ENCODE results near the gene ZNF579. TPM values are rescaled to one million over a fixed set of nuclear protein-coding genes. Genes with fewer than 3 reads are reported as not detected.

ZNF579 gene
- total RNA-seq, 1 donor from 2014 or later = 12.7 TPM

GRCh38 chr19:55609326-55609725, 28.7 kb upstream of the ZNF579 start:
- intact Hi-C loops (cut with DNase I) = no loop called here
- no peaks in the 10 kb centered on the region for H3K27me3 ChIP-seq (ENCODE audit: low read depth)
- no peak for DNase-seq
- H3K36me3 ChIP-seq = peaks cover 34% of the 10 kb centered on the region
- H3K27ac ChIP-seq = no peak overlapping the region
- no peaks in the 10 kb centered on the region for H3K9me3 ChIP-seq
- no peak for TF ChIP-seq CTCF (IDR thresholded peaks at IDR 0.05)
- H3K4me1 ChIP-seq = peaks cover 32% of the 10 kb centered on the region
- H3K4me3 ChIP-seq = no peak overlapping the region
- ATAC-seq = no peak

- H3K9me3 ChIP-seq = no peaks in the 10 kb centered on the region
- no peak for TF ChIP-seq CTCF (IDR thresholded peaks at IDR 0.05)
- no peaks in the 10 kb centered on the region for H3K27me3 ChIP-seq (ENCODE audit: low read depth)
- peak overlapping the region; percentile 83 for H3K4me3 ChIP-seq
- intact Hi-C loops (cut with DNase I) = no loop called here
- peaks cover 34% of the 10 kb centered on the region for H3K4me1 ChIP-seq
- H3K36me3 ChIP-seq = peaks cover 39% of the 10 kb centered on the region
- peak overlapping the region; percentile 92 for H3K27ac ChIP-seq
- DNase-seq = no peak
- ATAC-seq = no peak
These were observed 26.2 kb upstream of the ZNF579 start for GRCh38 chr19:55606817-55607216.

GRCh38 chr19:55606471-55606787, 25.8 kb upstream of the ZNF579 start:
- Histone ChIP-seq H3K27me3 (ENCODE audit: low read depth) (no peaks in the 10 kb centered on the region), H3K36me3 (peaks cover 39% of the 10 kb centered on the region), H3K27ac (peak overlapping the region; percentile 92), H3K4me1 (peaks cover 32% of the 10 kb centered on the region), H3K9me3 (no peaks in the 10 kb centered on the region), H3K4me3 (peak overlapping the region; percentile 83)
- no peak for TF ChIP-seq CTCF (IDR thresholded peaks at IDR 0.05)
- intact Hi-C loops (cut with DNase I) = no loop called here
- DNase-seq (no peak), ATAC-seq (no peak)

GRCh38 chr19:55605637-55606470, 25.2 kb upstream of the ZNF579 start, which contains the start of gene ZNF865:
Gene ZNF865 (plus strand): TSS chr19:55605647. CDS start chr19:55613619, 7,972 bp downstream.
- DNase-seq = peak; percentile 82
- H3K4me3 ChIP-seq = peak within 1 kb of the TSS; percentile 83
- H3K27me3 ChIP-seq (ENCODE audit: low read depth) = no peaks in the 10 kb centered on the region
- peaks cover 32% of the 10 kb centered on the region for H3K4me1 ChIP-seq
- H3K27ac ChIP-seq = peak within 1 kb of the TSS; percentile 92
- intact Hi-C loops (cut with DNase I) = no loop called here
- TF ChIP-seq CTCF (IDR thresholded peaks at IDR 0.05) = peak; percentile 62
- no peaks in the 10 kb centered on the region for H3K9me3 ChIP-seq
- peaks cover 39% of the 10 kb centered on the region for H3K36me3 ChIP-seq
- peak; percentile 59 to 74 for ATAC-seq

GRCh38 chr19:55605207-55605636, 24.6 kb upstream of the ZNF579 start:
- ATAC-seq (peak; percentile 89 to 90), DNase-seq (peak; percentile 98)
- H3K9me3 ChIP-seq = no peaks in the 10 kb centered on the region
- peaks cover 33% of the 10 kb centered on the region for H3K4me1 ChIP-seq
- peaks cover 34% of the 10 kb centered on the region for H3K36me3 ChIP-seq
- peak overlapping the region; percentile 83 for H3K4me3 ChIP-seq
- H3K27me3 ChIP-seq (ENCODE audit: low read depth) = no peaks in the 10 kb centered on the region
- peak overlapping the region; percentile 92 for H3K27ac ChIP-seq
- no peak for TF ChIP-seq CTCF (IDR thresholded peaks at IDR 0.05)
- intact Hi-C loops (cut with DNase I) = no loop called here
